Measurements from ENCODE around the gene CCDC169.

GRCh38 chr13:36183901-36184300 lies 113.7 kb downstream of the CCDC169 start:
- no peak for TF ChIP-seq POLR2AphosphoS5 (IDR thresholded peaks at IDR 0.05; ENCODE audit: borderline replicate concordance, low read depth, low read length)
- TF ChIP-seq EZH2 (IDR thresholded peaks at IDR 0.05): no peak
- no peak for TF ChIP-seq FOXP2 (optimal IDR thresholded peaks at IDR 0.05; ENCODE audit: control extremely low read depth, extremely low read length, insufficient read depth)
